Measurements from ENCODE around the gene ASB1.

Gene ASB1

DNA sequence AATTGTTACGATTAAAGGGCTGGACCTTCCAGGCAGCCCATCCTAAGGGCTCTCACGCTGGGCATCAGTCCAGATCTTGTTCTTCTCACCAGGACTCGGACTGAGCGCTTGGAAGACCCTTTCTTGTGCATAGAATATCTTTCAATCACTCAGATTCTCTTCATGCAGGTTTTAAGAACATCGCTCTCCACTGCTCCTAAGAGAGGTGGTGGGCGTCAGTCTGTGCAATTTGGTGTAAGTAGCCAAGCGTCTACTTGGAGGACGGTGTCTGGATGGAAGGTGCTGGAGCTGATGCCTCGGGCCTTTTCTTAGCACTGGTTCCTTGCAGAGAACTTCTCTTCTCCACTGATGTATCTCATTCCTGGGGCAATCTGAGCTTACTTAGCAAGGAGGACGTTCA is 68.7 kb downstream of the ASB1 start:
- DNase-seq (ENCODE audit: low read depth), result no peak

GRCh38 chr2:238496756-238497609 is 70.3 kb downstream of the ASB1 start:
- no peak for DNase-seq (ENCODE audit: low read depth)

DNA sequence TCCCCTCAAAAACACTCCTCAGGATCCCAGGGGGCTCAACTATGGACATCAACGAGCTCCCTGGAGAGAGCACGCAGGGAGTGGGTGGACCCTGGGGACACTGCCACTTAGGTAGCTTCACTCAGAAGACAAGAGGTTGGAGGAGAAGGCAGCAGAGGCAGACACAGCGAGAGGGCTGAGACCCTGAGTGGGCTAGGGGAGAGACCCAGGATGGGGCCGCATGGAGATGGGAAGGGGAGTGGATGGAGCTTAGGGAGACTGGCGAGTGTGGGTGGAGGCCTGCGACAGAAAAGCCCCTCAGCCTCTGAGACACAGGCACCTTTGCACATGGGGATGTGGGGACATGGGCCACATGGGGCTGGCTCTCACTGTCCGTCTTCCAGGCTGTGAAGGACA is 70.9 kb downstream of the ASB1 start:
- no peak for DNase-seq (ENCODE audit: low read depth)

- no peak for DNase-seq (ENCODE audit: low read depth)
These were observed 71.5 kb downstream of the ASB1 start for GRCh38 chr2:238498188-238498587.

DNA sequence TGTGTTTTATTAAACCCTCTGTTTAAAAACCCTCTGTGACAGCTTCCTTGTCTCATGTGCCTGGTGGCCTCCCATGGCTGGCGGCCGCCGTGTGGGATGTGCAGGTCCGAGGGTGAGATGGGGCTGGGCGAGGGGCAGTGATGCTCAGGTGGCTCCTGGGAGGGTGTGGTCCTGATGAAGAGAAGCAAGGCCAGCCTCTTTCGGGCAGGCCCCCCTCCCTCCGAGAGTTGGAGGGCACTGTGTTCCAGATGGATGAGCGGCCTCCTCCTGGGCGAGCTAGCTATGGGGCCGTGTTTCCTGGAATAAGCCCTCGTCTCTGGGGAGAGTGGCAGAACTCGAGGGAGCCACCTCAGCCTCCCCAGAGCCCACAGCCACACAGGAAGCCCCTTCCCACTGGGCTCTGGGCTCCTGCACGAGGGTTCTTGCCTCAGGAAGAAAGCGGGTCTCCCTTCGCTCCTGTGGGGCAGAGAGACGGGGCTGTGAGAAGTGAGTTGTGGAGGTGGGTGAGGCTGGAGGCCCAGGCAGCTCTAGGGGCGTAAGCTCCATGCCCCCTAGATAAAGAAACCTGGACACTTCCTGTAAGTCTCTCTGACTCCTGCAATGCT is 72.1 kb downstream of the ASB1 start:
- DNase-seq (ENCODE audit: low read depth), result no peak

GRCh38 chr2:238499731-238500580 is 73.2 kb downstream of the ASB1 start:
- no peak for DNase-seq (ENCODE audit: low read depth)

DNA sequence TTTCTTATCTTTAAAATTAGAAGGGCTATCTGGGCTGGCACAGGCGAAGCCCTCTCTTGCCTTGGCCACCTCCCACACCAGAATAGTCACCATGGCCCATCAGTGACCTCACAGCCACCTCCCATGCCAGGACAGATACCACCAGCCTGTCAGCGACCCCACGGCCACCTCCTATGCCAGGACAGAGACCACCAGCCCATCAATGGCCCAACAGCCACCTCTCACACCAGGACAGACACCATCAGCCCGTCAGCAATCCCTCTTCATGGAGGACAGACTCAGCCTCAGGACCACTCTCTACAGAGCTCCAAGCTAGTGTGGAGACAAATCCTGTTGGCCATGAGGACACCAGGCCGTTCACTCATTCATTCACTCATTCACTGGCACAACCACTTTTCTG is 74.6 kb downstream of the ASB1 start:
- no peak for DNase-seq (ENCODE audit: low read depth)

Data from activated T-cell treated with anti-CD3 and anti-CD28 coated beads for 48 hours (primary cell).